ENCODE results near the gene NCKIPSD. TPM values are rescaled to one million over a fixed set of nuclear protein-coding genes. Genes with fewer than 3 reads are reported as not detected.

Gene NCKIPSD
- total RNA-seq, 1 donor from 2014 or later: 45.9 TPM

DNA sequence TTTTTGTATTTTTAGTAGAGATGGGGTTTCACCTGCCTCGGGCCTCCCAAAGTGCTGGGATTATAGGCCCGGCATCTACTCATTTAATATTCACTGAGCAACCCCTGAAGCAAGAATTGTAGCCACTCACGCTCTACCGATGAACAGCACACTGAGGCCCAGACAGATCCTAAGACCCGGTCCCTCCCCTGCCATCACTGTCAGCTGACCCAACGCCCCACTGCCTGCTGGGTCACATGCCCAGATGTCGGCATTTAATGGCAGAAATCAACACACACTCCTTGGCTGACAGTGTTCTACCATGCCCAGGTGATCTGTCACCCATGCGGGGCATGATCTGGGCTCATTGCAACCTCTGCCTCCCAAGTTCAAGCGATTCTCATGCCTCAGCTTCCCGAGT lies 60.9 kb downstream of the NCKIPSD start:
- H3K4me1 ChIP-seq: no peaks in the 10 kb centered on the region
- no peaks in the 10 kb centered on the region for H3K9me3 ChIP-seq
- H3K27ac ChIP-seq: no peak overlapping the region
- no peaks in the 10 kb centered on the region for H3K27me3 ChIP-seq
- intact Hi-C loops (cut with DNase I): no loop called here
- TF ChIP-seq POLR2A (IDR thresholded peaks at IDR 0.05) (no peak), POLR2AphosphoS5 (IDR thresholded peaks at IDR 0.05; ENCODE audit: insufficient read depth in 1 of 2, low read depth in 1 of 2) (no peak)
- TF ChIP-seq, protein P1, sequence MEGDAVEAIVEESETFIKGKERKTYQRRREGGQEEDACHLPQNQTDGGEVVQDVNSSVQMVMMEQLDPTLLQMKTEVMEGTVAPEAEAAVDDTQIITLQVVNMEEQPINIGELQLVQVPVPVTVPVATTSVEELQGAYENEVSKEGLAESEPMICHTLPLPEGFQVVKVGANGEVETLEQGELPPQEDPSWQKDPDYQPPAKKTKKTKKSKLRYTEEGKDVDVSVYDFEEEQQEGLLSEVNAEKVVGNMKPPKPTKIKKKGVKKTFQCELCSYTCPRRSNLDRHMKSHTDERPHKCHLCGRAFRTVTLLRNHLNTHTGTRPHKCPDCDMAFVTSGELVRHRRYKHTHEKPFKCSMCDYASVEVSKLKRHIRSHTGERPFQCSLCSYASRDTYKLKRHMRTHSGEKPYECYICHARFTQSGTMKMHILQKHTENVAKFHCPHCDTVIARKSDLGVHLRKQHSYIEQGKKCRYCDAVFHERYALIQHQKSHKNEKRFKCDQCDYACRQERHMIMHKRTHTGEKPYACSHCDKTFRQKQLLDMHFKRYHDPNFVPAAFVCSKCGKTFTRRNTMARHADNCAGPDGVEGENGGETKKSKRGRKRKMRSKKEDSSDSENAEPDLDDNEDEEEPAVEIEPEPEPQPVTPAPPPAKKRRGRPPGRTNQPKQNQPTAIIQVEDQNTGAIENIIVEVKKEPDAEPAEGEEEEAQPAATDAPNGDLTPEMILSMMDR (IDR thresholded peaks at IDR 0.05): no peak
- H3K36me3 ChIP-seq: peaks cover 0 to 5% of the 10 kb centered on the region in 2 donors
- no peak for DNase-seq (ENCODE audit: extremely low spot score in 2 of 2)
- no peak overlapping the region for H3K4me3 ChIP-seq

DNA sequence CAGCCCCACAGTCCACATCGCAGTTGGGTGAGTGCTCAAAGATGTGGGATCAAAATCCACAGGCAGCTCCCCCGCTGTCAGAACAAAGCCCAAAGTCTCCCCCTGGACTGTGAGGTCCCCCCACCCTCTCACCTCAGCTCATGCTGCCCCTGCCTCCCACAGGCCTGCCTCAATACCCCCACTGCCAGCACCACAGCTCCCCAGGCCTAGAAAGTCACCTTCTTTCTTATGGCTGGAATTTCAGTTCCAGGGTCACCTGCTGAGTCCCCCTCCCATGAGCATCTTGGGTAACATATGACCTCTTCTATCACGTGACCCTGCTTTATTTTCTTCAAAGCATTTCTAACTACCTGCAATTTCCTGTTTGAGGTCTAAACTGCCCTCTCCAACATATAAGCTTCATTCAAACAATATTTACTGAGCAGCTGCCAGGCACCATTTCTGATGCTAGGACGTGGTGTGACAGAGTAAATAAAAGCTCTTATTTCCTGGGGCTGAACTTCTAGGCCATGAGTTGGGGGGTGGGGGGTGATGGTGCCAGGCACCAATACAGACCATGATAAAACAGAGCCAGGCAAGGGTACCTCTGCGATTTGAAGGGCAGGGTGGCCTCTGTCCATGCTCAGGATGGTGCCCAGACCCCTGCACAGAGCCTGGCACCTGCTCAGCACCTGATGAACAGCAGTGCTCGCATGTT lies 61.7 kb downstream of the NCKIPSD start:
- Histone ChIP-seq H3K27ac (no peak overlapping the region), H3K36me3 (peaks cover 0 to 5% of the 10 kb centered on the region in 2 donors), H3K9me3 (no peaks in the 10 kb centered on the region), H3K4me3 (no peak overlapping the region), H3K27me3 (no peaks in the 10 kb centered on the region), H3K4me1 (no peaks in the 10 kb centered on the region)
- TF ChIP-seq, protein P1 (IDR thresholded peaks at IDR 0.05): no peak
- no peak for TF ChIP-seq POLR2AphosphoS5 (IDR thresholded peaks at IDR 0.05; ENCODE audit: insufficient read depth in 1 of 2, low read depth in 1 of 2)
- no peak for TF ChIP-seq POLR2A (IDR thresholded peaks at IDR 0.05)
- intact Hi-C loops (cut with DNase I): no loop called here
- no peak for DNase-seq (ENCODE audit: extremely low spot score in 2 of 2)

Small RNA genes lying within 50 kb of the gene (microRNA-seq; reads per million reads assigned to microRNA genes)
- gene MIR4793 (ENCODE audit: borderline number of aligned reads, borderline replicate concordance): not detected

Small RNA genes lying within 50 kb of the gene (small RNA-seq; reads per million reads assigned to genes)
- not detected for gene AC141002.1

Other genes starting within 250 kb of the NCKIPSD start
- gene CCDC51, start 245.8 kb downstream of the NCKIPSD start, total RNA-seq: 11.5 TPM
- gene TMA7, start 245.7 kb downstream of the NCKIPSD start, total RNA-seq: 251 TPM
- gene ATRIP, start 239.2 kb downstream of the NCKIPSD start, total RNA-seq: 13.8 TPM
- gene SHISA5, start 181.7 kb downstream of the NCKIPSD start, total RNA-seq: 133 TPM
- 7.4 TPM for gene PFKFB4, start 129.1 kb downstream of the NCKIPSD start, total RNA-seq
- gene UCN2, start 122.1 kb downstream of the NCKIPSD start, total RNA-seq: 5.2 TPM
- gene COL7A1, start 90.6 kb downstream of the NCKIPSD start, total RNA-seq: 148 TPM
- gene UQCRC1, start 76.3 kb downstream of the NCKIPSD start, total RNA-seq: 190 TPM
- not detected for gene TMEM89, start 64.1 kb downstream of the NCKIPSD start, total RNA-seq
- 35.1 TPM for gene SLC26A6, start 50.5 kb downstream of the NCKIPSD start, total RNA-seq
- 2.2 TPM for gene CELSR3, start 23.0 kb downstream of the NCKIPSD start, total RNA-seq
- 119 TPM for gene IP6K2, start 31.3 kb upstream of the NCKIPSD start, total RNA-seq
- 23.8 TPM for gene PRKAR2A, start 162.0 kb upstream of the NCKIPSD start, total RNA-seq
- 24.1 TPM for gene SLC25A20, start 213.0 kb upstream of the NCKIPSD start, total RNA-seq
- gene ARIH2, start 232.9 kb upstream of the NCKIPSD start, total RNA-seq: 59.4 TPM